Peyer's patch (tissue), 4 donors: ENCODE data around the gene ZBP1.

Experiments
- POLR2A ChIP-seq, 2 donors: fragments of 450-650 bp; IDR thresholded peaks; one replicate each; pipeline ENCODE4 v1.5.1; 2017; ENCODE audit warnings: antibody characterized with exemption in 2 of 2, mild to moderate bottlenecking in 2 of 2, moderate library complexity in 2 of 2
- TF ChIP-seq, protein P1 (sequence below), 6 experiments: fragments of 450-650 bp in 4 of 6; fragments of 200-600 bp in 2 of 6; sonication (generic) in 1 of 6; IDR thresholded peaks; one replicate each; pipeline ENCODE4 v1.5.1; 2017 to 2019; ENCODE audit warnings: antibody characterized with exemption in 6 of 6, mild to moderate bottlenecking in 3 of 6, moderate library complexity in 1 of 6

GRCh38 chr20:57594092-57594951 is 25.9 kb downstream of the ZBP1 start:
- no peak for TF ChIP-seq POLR2A (IDR thresholded peaks at IDR 0.05)
- TF ChIP-seq, protein P1, sequence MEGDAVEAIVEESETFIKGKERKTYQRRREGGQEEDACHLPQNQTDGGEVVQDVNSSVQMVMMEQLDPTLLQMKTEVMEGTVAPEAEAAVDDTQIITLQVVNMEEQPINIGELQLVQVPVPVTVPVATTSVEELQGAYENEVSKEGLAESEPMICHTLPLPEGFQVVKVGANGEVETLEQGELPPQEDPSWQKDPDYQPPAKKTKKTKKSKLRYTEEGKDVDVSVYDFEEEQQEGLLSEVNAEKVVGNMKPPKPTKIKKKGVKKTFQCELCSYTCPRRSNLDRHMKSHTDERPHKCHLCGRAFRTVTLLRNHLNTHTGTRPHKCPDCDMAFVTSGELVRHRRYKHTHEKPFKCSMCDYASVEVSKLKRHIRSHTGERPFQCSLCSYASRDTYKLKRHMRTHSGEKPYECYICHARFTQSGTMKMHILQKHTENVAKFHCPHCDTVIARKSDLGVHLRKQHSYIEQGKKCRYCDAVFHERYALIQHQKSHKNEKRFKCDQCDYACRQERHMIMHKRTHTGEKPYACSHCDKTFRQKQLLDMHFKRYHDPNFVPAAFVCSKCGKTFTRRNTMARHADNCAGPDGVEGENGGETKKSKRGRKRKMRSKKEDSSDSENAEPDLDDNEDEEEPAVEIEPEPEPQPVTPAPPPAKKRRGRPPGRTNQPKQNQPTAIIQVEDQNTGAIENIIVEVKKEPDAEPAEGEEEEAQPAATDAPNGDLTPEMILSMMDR (IDR thresholded peaks at IDR 0.05) = peak; percentile 47 to 94 (median 81)
